ENCODE measurements around the gene SPHK1.

The SPHK1 gene

GRCh38 chr17:76426853-76427252 is 42.4 kb downstream of the SPHK1 start:
- intact Hi-C loops (cut with DNase I): no loop called here

GRCh38 chr17:76427501-76428231 is 43.3 kb downstream of the SPHK1 start:
- intact Hi-C loops (cut with DNase I): no loop called here
- DNase-seq: peak in 2 of 10 donors; percentile 52 to 70

More at GRCh38 chr17:76426853-76427252, 42.4 kb downstream of the SPHK1 start:
- no peak for DNase-seq

- intact Hi-C loops (cut with DNase I): no loop called here
- DNase-seq: no peak
These were observed 44.1 kb downstream of the SPHK1 start for GRCh38 chr17:76428511-76428910.

GRCh38 chr17:76431509-76431908 is 47.1 kb downstream of the SPHK1 start:
- DNase-seq: peak in 2 of 10 donors; percentile 1 to 60
- intact Hi-C loops (cut with DNase I): no loop called here

GRCh38 chr17:76432004-76432403 is 47.6 kb downstream of the SPHK1 start:
- intact Hi-C loops (cut with DNase I): no loop called here
- peak in 2 of 10 donors; percentile 22 to 32 for DNase-seq

- DNase-seq: no peak
- intact Hi-C loops (cut with DNase I): no loop called here
These were observed 48.4 kb downstream of the SPHK1 start for GRCh38 chr17:76432712-76433336.

GRCh38 chr17:76433693-76434092 is 49.3 kb downstream of the SPHK1 start:
- intact Hi-C loops (cut with DNase I): no loop called here
- DNase-seq: peak in 2 of 10 donors; percentile 11 to 30

GRCh38 chr17:76434870-76435269 is 50.5 kb downstream of the SPHK1 start:
- DNase-seq: peak in 2 of 10 donors; percentile 40 to 54
- intact Hi-C loops (cut with DNase I): no loop called here

- intact Hi-C loops (cut with DNase I): no loop called here
- DNase-seq: peak in 1 of 10 donors; percentile 33
These were observed 51.3 kb downstream of the SPHK1 start for GRCh38 chr17:76435751-76436150.

All from posterior cingulate gyrus (tissue), 11 donors.